HG03280 (cell line): ENCODE measurements around the gene JAM3.
"Not testable (repeated sequence)": the region's sequence is repeated elsewhere in the genome, so short reads cannot be mapped to it uniquely, and the experiment has no call there.

Experiments
- ATAC-seq: cut with Tn5 transposase; IDR thresholded peaks from one replicate; pipeline ENCODE4 v1.9.1; 2021; ENCODE audit warnings: mild to moderate bottlenecking, moderate library complexity; ENCODE audit not compliant: unreplicated experiment

Gene JAM3

GRCh38 chr11:134171951-134172350, 103.1 kb downstream of the JAM3 start:
- ATAC-seq: no peak

- ATAC-seq: no peak
Observed at GRCh38 chr11:134173296-134173695, 104.4 kb downstream of the JAM3 start.

- ATAC-seq: no peak
Observed at GRCh38 chr11:134176284-134176683, 107.4 kb downstream of the JAM3 start.

GRCh38 chr11:134178032-134178674, 109.3 kb downstream of the JAM3 start:
- ATAC-seq: no peak

GRCh38 chr11:134181707-134182106, 112.8 kb downstream of the JAM3 start:
- no peak for ATAC-seq

GRCh38 chr11:134188092-134188491, 119.2 kb downstream of the JAM3 start:
- ATAC-seq: not testable (repeated sequence)

GRCh38 chr11:134196756-134197155, 127.9 kb downstream of the JAM3 start:
- ATAC-seq: no peak

- no peak for ATAC-seq
Observed at GRCh38 chr11:134199531-134199930, 130.7 kb downstream of the JAM3 start.

- no peak for ATAC-seq
Observed at GRCh38 chr11:134200688-134201087, 131.8 kb downstream of the JAM3 start.
